ENCODE measurements around the gene SPRN. TPM values are rescaled to one million over a fixed set of nuclear protein-coding genes. Genes with fewer than 3 reads are reported as not detected.

Gene SPRN
- polyA plus RNA-seq, 2 of the 4 experiments (the other 2 are of a cell fraction): 0.06 to 0.15 TPM

DNA sequence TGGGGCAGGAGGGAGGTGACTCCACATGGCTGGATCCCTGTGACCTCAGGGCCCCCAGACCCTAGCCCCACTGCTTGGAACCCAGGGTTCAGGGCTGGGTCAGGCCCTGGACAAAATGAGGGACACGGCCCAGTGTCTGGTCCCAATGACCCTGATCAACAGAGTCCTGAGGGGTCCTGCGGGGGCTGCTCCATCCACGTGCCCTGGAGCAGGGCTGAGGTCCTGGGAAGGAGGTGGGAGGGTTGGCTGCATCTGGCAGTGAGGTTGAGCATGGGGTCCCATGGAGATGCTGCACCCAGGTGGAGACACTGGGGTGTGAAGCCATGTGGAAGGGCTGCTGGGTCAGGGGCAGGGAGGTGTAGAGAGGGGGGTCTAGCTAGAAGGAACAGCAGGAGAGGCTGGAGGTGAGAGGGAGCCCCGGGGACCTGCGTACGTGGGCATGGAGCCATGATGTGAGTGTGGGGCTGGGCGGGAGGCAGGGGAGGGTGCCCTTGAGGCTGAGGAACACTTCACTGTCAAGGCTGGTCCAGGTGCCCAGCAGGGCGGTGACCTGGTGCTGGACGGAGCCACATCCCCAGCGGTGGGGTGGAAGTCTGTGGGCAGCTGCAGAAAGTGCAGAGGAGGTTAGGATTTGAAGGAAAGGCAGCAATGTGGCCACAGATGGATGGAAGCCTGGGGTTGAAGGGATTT, 29.9 kb upstream of the SPRN start:
- POLR2A ChIA-PET: no interaction called here
- DNase-seq (ENCODE audit: low read depth in 1 of 2, low spot score in 1 of 2) (no peak), ATAC-seq (no peak), FAIRE-seq (no peak)
- no peak overlapping the region for H3K4me2 ChIP-seq
- CTCF ChIA-PET: interaction anchor here (1.0 kb wide), 1 partner anchor 10 kb away, joined by 3 read pairs; no protein-coding TSS in a partner anchor
- WGBS (ENCODE audit: missing lambda C conversion rate): 32% methylated on average over 10 of the region's 10 CpGs
- no peak overlapping the region for H3K4me3 ChIP-seq
- no peak for TF ChIP-seq ZFP36 (IDR thresholded peaks at IDR 0.05; ENCODE audit: borderline replicate concordance, partially characterized antibody)
- TF ChIP-seq FOSL2 (IDR thresholded peaks at IDR 0.05): no peak
- no peak for TF ChIP-seq FOSL2 (CRISPR knock-in tag; IDR thresholded peaks at IDR 0.05)
- no peak for TF ChIP-seq HDAC2 (IDR thresholded peaks at IDR 0.05)
- no peak for TF ChIP-seq ESRRA (IDR thresholded peaks at IDR 0.05; ENCODE audit: borderline replicate concordance, low read length)
- TF ChIP-seq MAZ (IDR thresholded peaks at IDR 0.05; ENCODE audit: borderline replicate concordance, low read depth, low read length): no peak
- no peak for TF ChIP-seq CBX2 (IDR thresholded peaks at IDR 0.05; ENCODE audit: borderline replicate concordance, low read depth)
- no peak for TF ChIP-seq RAD21 (conservative IDR thresholded peaks at IDR 0.05 in 1 of 2, IDR thresholded peaks at IDR 0.05 in 1 of 2)
- TF ChIP-seq CBX8 (IDR thresholded peaks at IDR 0.05): no peak
- TF ChIP-seq CTCF (IDR thresholded peaks at IDR 0.05): no peak
- TF ChIP-seq ZC3H11A (IDR thresholded peaks at IDR 0.05): no peak
- TF ChIP-seq PHF8 (IDR thresholded peaks at IDR 0.05; ENCODE audit: borderline replicate concordance, low read depth): no peak
- peaks cover 7% of the 10 kb centered on the region; the same call in 2 of the 3 replicates for H3K9me3 ChIP-seq
- H3K27ac ChIP-seq: no peak overlapping the region
- no peaks in the 10 kb centered on the region for H3K4me1 ChIP-seq

DNA sequence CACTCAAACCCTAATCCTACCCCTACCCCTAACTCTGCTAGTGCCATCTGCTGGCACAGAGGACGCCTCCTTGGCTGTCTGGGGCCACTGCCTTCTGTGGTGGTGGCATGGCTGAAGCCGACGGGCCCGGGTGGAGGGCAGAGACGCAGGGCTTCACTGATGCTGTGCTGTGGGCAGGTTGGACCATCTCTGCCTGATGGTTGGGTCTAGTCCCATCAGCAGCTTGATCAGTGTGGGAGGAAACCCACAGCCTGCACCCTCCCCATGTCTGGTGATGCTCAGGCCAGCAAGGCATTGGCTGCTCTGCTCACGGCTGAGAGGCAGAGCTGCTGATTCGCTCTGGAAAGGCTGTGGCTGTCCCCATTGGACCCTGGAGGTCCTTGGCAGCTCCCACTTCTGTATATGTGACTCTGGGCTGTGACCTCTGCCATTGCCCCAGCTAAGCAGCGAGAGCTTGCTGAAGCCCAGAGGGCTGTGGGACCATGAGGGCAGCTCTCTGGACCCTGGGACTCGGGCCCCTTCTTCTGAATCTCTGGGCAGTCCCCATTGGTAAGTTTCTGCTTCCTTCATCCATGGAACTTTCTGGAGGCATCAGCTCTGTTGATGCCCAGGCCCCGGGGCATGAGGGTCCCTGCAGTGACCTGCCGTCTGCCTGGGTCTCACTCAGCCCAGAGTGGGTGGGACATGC, 29.2 kb upstream of the SPRN start, which contains the start of gene SCART1:
Gene SCART1, plus strand, starts transcription at position 430 of the 688 bp plus-strand sequence. Its CDS starts 53 bp downstream, at position 483.
- H3K4me3 ChIP-seq: no peak within 1 kb of the TSS
- ATAC-seq (peak; percentile 27 to 48; a peak in 4 of 6 replicates), FAIRE-seq (no peak), DNase-seq (ENCODE audit: low read depth in 1 of 2, low spot score in 1 of 2) (no peak)
- TF ChIP-seq CBX8 (IDR thresholded peaks at IDR 0.05) (no peak), JUN (IDR thresholded peaks at IDR 0.05) (no peak), FOSL2 (IDR thresholded peaks at IDR 0.05) (no peak), FOSL2 (CRISPR knock-in tag; IDR thresholded peaks at IDR 0.05) (no peak), GATA3 (IDR thresholded peaks at IDR 0.05; ENCODE audit: borderline replicate concordance) (no peak), SMC3 (IDR thresholded peaks at IDR 0.05) (no peak), HOXB5 (CRISPR knock-in tag; IDR thresholded peaks at IDR 0.05) (no peak), FOSB (CRISPR knock-in tag; IDR thresholded peaks at IDR 0.05) (no peak), HES2 (IDR thresholded peaks at IDR 0.05) (no peak), CTCF (IDR thresholded peaks at IDR 0.05) (no peak), REST (IDR thresholded peaks at IDR 0.05) (no peak), HOXA7 (CRISPR knock-in tag; IDR thresholded peaks at IDR 0.05) (no peak), NFE2L2 (conservative IDR thresholded peaks at IDR 0.05; ENCODE audit: low read length) (no peak), NR3C1 (IDR thresholded peaks at IDR 0.05) (no peak), SREBF2 (IDR thresholded peaks at IDR 0.05) (no peak), MAFK (IDR thresholded peaks at IDR 0.05; ENCODE audit: partially characterized antibody) (no peak), HEYL (CRISPR knock-in tag; IDR thresholded peaks at IDR 0.05) (no peak)
- TF ChIP-seq, protein P1, sequence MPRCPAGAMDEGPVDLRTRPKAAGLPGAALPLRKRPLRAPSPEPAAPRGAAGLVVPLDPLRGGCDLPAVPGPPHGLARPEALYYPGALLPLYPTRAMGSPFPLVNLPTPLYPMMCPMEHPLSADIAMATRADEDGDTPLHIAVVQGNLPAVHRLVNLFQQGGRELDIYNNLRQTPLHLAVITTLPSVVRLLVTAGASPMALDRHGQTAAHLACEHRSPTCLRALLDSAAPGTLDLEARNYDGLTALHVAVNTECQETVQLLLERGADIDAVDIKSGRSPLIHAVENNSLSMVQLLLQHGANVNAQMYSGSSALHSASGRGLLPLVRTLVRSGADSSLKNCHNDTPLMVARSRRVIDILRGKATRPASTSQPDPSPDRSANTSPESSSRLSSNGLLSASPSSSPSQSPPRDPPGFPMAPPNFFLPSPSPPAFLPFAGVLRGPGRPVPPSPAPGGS (IDR thresholded peaks at IDR 0.05): no peak
- TF ChIP-seq, protein P2, sequence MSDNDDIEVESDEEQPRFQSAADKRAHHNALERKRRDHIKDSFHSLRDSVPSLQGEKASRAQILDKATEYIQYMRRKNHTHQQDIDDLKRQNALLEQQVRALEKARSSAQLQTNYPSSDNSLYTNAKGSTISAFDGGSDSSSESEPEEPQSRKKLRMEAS (IDR thresholded peaks at IDR 0.05): no peak
- no peaks in the 10 kb centered on the region for H3K4me1 ChIP-seq
- H3K27ac ChIP-seq: no peak within 1 kb of the TSS
- ChIA-PET POLR2A (no interaction called here), CTCF (no interaction called here)
- 25% methylated on average over 9 of the region's 11 CpGs for WGBS (ENCODE audit: missing lambda C conversion rate)
- H3K9me3 ChIP-seq: peaks cover 14% of the 10 kb centered on the region; the same call in 2 of the 3 replicates
- H3K4me2 ChIP-seq: no peak within 1 kb of the TSS
